Chondrocyte (in vitro differentiated cells): ENCODE data around the gene CYP2U1. TPM values are rescaled to one million over a fixed set of nuclear protein-coding genes. Genes with fewer than 3 reads are reported as not detected.
"Not testable (repeated sequence)": the region's sequence is repeated elsewhere in the genome, so short reads cannot be mapped to it uniquely, and the experiment has no call there.

Experiments
- DNase-seq: peaks from one replicate; pipeline ENCODE4 v3.0.0; 2021; ENCODE audit warnings: mixed read lengths, low spot score
- H3K27ac Mint-ChIP-seq: one replicate; pipeline ENCODE4 v1.8.0; 2021; ENCODE audit warnings: mild to moderate bottlenecking, moderate library complexity, mixed read lengths; ENCODE audit not compliant: unreplicated experiment
- H3K27me3 Mint-ChIP-seq: 2 replicates; pipeline ENCODE4 v1.8.0; 2021; ENCODE audit warnings: low read depth, mixed read lengths
- H3K36me3 Mint-ChIP-seq: 2 replicates; pipeline ENCODE4 v1.8.0; 2021; ENCODE audit warnings: low read depth, mixed read lengths
- H3K4me1 Mint-ChIP-seq: 2 replicates; pipeline ENCODE4 v1.8.0; 2021; ENCODE audit warnings: low read depth, mild to moderate bottlenecking, mixed read lengths
- H3K4me3 Mint-ChIP-seq: one replicate; pipeline ENCODE4 v1.8.0; 2021; ENCODE audit warnings: mild to moderate bottlenecking, moderate library complexity, mixed read lengths; ENCODE audit not compliant: unreplicated experiment
- H3K9me3 Mint-ChIP-seq: 2 replicates; pipeline ENCODE4 v1.8.0; 2021; ENCODE audit warnings: low read depth, mixed read lengths
- total RNA-seq: library from RNA; stranded (reverse); gene quantifications from 3 replicates; pipeline ENCODE4 v1.2.1, GENCODE V29; 2021
- TF ChIP-seq, protein P1 (sequence below): fragments of 200-600 bp; sonication (generic); IDR thresholded peaks from 2 replicates; pipeline ENCODE4 v1.5.0; 2021; ENCODE audit warnings: antibody characterized with exemption, mild to moderate bottlenecking, moderate library complexity

CYP2U1 gene
- total RNA-seq, 1 donor from 2014 or later: 16.4 TPM

DNA sequence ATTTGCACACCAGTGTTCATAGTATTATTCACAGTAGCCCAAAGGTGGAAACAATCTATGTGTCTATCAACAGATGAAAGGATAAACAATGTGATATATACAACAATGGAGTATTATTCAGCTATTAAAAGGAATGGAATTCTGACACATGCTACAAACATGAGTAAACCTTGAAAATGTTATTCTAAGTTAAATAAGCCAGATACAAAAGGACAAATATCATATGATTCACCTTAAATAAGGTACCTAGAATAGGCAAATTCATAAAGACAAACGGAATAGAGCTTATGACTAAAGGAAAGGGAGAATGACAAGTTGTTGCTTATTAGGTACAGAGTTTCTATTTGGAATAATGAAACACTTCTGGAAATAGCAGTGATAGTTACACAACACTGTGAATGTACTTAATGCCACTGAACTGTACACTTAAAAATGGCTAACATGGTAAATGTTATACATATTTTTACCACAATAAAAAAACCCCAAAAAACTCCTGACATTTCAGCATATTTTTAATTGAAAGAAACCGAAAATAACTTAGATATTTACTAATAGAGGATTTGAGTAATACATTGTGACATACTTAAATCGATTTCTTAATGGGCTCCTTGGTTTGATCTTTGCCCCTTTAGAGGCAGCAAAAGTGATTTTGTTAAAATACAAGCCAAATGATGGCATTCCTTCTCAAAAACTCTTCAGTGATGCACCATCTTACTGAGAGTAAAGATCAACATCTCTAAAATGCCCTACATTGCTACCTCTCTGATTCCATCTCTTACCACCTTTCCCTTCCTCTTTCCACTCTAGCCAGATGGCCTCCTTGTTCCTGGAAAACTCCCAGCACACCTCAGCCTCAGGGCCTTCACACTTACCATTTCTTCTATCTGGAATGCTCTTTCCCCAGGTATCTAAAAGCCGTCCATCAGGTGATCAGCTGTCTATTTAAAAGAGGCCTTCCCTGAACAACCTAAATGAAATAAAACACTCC, 8.6 kb upstream of the CYP2U1 start:
- TF ChIP-seq, protein P1, sequence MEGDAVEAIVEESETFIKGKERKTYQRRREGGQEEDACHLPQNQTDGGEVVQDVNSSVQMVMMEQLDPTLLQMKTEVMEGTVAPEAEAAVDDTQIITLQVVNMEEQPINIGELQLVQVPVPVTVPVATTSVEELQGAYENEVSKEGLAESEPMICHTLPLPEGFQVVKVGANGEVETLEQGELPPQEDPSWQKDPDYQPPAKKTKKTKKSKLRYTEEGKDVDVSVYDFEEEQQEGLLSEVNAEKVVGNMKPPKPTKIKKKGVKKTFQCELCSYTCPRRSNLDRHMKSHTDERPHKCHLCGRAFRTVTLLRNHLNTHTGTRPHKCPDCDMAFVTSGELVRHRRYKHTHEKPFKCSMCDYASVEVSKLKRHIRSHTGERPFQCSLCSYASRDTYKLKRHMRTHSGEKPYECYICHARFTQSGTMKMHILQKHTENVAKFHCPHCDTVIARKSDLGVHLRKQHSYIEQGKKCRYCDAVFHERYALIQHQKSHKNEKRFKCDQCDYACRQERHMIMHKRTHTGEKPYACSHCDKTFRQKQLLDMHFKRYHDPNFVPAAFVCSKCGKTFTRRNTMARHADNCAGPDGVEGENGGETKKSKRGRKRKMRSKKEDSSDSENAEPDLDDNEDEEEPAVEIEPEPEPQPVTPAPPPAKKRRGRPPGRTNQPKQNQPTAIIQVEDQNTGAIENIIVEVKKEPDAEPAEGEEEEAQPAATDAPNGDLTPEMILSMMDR: no peak
- Mint-ChIP-seq H3K27me3 (no peaks in the 10 kb centered on the region), H3K9me3 (peaks cover 14% of the 10 kb centered on the region), H3K4me1 (no peaks in the 10 kb centered on the region), H3K27ac (no peak overlapping the region), H3K4me3 (no peak overlapping the region), H3K36me3 (peaks cover 3% of the 10 kb centered on the region)
- DNase-seq: no peak

DNA sequence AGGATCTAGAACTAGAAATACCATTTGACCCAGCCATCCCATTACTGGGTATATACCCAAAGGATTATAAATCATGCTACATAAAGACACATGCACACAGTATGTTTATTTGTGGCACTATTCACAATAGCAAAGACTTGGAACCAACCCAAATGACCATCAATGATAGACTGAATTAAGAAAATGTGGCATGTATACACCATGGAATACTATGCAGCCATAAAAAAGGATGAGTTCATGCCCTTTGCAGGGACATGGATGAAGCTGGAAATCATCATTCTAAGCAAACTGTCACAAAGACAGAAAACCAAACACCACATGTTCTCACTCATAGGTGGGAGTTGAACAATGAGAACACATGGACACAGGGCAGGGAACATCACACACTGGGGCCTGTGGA, 5.6 kb upstream of the CYP2U1 start:
- H3K27me3 Mint-ChIP-seq, H3K4me3 Mint-ChIP-seq, DNase-seq, H3K4me1 Mint-ChIP-seq, H3K36me3 Mint-ChIP-seq, H3K9me3 Mint-ChIP-seq, H3K27ac Mint-ChIP-seq: not testable (repeated sequence)

DNA sequence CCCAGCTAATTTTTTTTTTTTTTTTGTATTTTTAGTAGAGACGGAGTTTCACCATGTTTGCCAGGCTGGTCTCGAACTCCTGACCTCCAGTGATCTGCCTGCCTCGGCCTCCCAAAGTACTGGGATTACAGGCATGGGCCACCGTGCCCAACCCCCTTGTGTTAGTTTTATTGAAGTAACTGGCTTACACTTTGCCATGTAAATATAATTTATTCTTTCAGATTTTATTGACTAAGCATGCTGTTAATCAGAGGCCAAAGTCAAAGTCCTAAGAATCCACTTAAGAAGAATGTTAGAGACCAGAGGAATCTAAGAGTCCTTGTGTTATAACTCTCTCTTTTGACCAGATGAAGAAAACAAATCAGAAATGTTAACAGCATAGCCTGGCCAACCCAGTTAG, 4.5 kb upstream of the CYP2U1 start:
- not testable (repeated sequence) for H3K9me3 Mint-ChIP-seq

DNA sequence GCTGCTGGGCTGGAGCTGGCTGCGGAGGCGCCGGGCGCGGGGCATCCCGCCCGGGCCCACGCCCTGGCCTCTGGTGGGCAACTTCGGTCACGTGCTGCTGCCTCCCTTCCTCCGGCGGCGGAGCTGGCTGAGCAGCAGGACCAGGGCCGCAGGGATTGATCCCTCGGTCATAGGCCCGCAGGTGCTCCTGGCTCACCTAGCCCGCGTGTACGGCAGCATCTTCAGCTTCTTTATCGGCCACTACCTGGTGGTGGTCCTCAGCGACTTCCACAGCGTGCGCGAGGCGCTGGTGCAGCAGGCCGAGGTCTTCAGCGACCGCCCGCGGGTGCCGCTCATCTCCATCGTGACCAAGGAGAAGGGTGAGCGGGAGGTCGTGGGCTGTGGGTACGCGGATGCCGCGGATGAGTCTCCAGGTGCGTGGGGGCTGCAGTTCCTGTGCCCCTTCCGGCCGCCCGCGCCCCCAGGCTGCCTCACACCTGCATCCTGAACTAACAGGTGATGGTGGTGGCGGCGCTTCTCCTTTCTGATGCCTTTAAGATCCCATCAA, 499 bp downstream of the CYP2U1 start:
- H3K27me3 Mint-ChIP-seq: no peaks in the 10 kb centered on the region
- H3K27ac Mint-ChIP-seq: peak overlapping the region; percentile 18
- H3K4me3 Mint-ChIP-seq: peak overlapping the region; percentile 78
- H3K36me3 Mint-ChIP-seq: peaks cover 1% of the 10 kb centered on the region
- peak; percentile 83 for DNase-seq
- peaks cover 21% of the 10 kb centered on the region for H3K4me1 Mint-ChIP-seq
- no peaks in the 10 kb centered on the region for H3K9me3 Mint-ChIP-seq
- TF ChIP-seq, protein P1: peak; percentile 28

More for the DNA sequence above, 4.5 kb upstream of the CYP2U1 start:
- not testable (repeated sequence) for H3K27ac Mint-ChIP-seq, H3K4me3 Mint-ChIP-seq, DNase-seq, H3K36me3 Mint-ChIP-seq, H3K27me3 Mint-ChIP-seq, H3K4me1 Mint-ChIP-seq

DNA sequence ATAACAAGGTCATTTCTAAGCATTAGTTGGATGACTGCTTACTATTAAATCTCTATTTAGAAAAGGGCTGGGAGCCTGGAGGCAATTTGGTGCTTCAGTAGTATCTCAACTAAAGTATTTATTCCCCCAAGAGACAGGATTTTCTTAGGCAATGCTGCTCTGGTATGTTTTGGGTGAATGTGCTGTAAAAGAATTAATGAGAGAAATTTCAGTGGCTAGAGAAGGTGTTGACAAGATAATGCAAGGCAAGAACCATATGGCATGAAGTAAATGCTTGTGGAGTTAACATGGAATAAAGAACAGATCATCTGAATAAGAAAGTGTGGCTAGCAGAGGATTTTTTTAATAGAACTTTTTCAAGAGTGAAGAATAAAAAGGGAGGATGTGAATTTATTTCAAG, 3.9 kb downstream of the CYP2U1 start:
- H3K9me3 Mint-ChIP-seq: no peaks in the 10 kb centered on the region
- no peak for DNase-seq
- peaks cover 21% of the 10 kb centered on the region for H3K4me1 Mint-ChIP-seq
- no peak overlapping the region for H3K27ac Mint-ChIP-seq
- no peak overlapping the region for H3K4me3 Mint-ChIP-seq
- peaks cover 8% of the 10 kb centered on the region for H3K36me3 Mint-ChIP-seq
- no peaks in the 10 kb centered on the region for H3K27me3 Mint-ChIP-seq
- TF ChIP-seq, protein P1: no peak

DNA sequence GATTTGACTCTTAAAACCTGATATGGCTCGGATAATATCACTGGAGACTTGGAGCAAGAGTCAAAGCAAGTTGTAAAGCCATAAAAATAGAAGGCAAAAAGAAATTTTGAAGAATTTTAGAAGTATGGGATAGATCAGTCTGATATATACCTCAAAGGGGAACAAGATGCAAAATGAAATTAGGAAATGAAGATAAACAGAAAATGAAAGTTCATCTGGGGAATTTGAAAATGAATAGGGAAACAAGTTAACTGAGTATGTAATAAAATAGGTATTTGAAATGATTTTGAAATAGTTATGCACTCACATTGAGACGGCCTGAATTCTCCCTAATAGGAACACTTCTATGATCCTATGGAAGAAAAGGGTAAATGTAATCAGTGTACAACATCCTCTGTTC, 5.7 kb downstream of the CYP2U1 start:
- Mint-ChIP-seq H3K4me3 (no peak overlapping the region), H3K27me3 (no peaks in the 10 kb centered on the region), H3K27ac (no peak overlapping the region), H3K9me3 (no peaks in the 10 kb centered on the region), H3K4me1 (peaks cover 13% of the 10 kb centered on the region), H3K36me3 (peaks cover 8% of the 10 kb centered on the region)
- TF ChIP-seq, protein P1: no peak
- no peak for DNase-seq
